Lower lobe of right lung (tissue), 2 donors: ENCODE data around the gene CCR5. TPM values are rescaled to one million over a fixed set of nuclear protein-coding genes. Genes with fewer than 3 reads are reported as not detected.
A peak's percentile ranks its signal among the peaks of the same experiment; 100 is the strongest.

Experiments used
- ATAC-seq, 2 donors: fragments of 200-7000 bp; cut with Tn5 transposase; one replicate each; pipeline ENCODE4 v1.9.1; 2020 to 2022; ENCODE audit warnings: mild to moderate bottlenecking in 2 of 2, moderate library complexity in 2 of 2
- DNase-seq: peaks from one replicate; pipeline ENCODE4 v3.0.0-alpha.2; 2020
- H3K27ac ChIP-seq: fragments of 200-600 bp; one replicate; pipeline ENCODE4 v1.8.0; 2022
- H3K27me3 ChIP-seq: fragments of 200-600 bp; one replicate; pipeline ENCODE4 v1.8.0; 2022; ENCODE audit warnings: low read depth
- H3K36me3 ChIP-seq: fragments of 200-600 bp; one replicate; pipeline ENCODE4 v1.8.0; 2022; ENCODE audit warnings: mild to moderate bottlenecking
- H3K4me1 ChIP-seq: fragments of 200-600 bp; one replicate; pipeline ENCODE4 v1.8.0; 2022
- H3K4me3 ChIP-seq: fragments of 200-600 bp; one replicate; pipeline ENCODE4 v1.8.0; 2022; ENCODE audit warnings: mild to moderate bottlenecking
- H3K9me3 ChIP-seq: fragments of 200-600 bp; one replicate; pipeline ENCODE4 v1.8.0; 2022
- intact Hi-C: fragments of 100-400 bp; cut with DNase I; formaldehyde crosslinking; loops from one replicate; pipeline ENCODE4 v1.11.0; 2022
- total RNA-seq: library from RNA; stranded (reverse); fragmentation: NEBNext Ultra II Directional; extraction: Animal tissue kit (Norgen Biotek cat#: 25700); gene quantifications from one replicate; pipeline ENCODE4 v1.2.1, GENCODE V29; 2021
- TF ChIP-seq, protein P1 (sequence below): fragments of 200-600 bp; IDR thresholded peaks from one replicate; pipeline ENCODE4 v1.8.0; 2022; ENCODE audit warnings: antibody characterized with exemption, mild to moderate bottlenecking
- donor health status: DM: no; HTN: yes; CAD: no; lungs with severe emphysema.

Gene CCR5
- total RNA-seq, 1 donor from 2014 or later: 5.3 TPM

DNA sequence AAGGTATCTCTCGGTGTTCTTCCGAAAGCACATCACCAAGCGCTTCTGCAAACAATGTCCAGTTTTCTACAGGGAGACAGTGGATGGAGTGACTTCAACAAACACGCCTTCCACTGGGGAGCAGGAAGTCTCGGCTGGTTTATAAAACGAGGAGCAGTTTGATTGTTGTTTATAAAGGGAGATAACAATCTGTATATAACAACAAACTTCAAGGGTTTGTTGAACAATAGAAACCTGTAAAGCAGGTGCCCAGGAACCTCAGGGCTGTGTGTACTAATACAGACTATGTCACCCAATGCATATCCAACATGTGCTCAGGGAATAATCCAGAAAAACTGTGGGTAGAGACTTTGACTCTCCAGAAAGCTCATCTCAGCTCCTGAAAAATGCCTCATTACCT is 12.3 kb upstream of the CCR5 start:
- DNase-seq (no peak), ATAC-seq (no peak)
- Histone ChIP-seq H3K4me1 (peaks cover 31% of the 10 kb centered on the region), H3K9me3 (no peaks in the 10 kb centered on the region), H3K36me3 (no peaks in the 10 kb centered on the region), H3K27me3 (no peaks in the 10 kb centered on the region), H3K4me3 (no peak overlapping the region), H3K27ac (no peak overlapping the region)
- intact Hi-C loops: no loop called here
- TF ChIP-seq, protein P1, sequence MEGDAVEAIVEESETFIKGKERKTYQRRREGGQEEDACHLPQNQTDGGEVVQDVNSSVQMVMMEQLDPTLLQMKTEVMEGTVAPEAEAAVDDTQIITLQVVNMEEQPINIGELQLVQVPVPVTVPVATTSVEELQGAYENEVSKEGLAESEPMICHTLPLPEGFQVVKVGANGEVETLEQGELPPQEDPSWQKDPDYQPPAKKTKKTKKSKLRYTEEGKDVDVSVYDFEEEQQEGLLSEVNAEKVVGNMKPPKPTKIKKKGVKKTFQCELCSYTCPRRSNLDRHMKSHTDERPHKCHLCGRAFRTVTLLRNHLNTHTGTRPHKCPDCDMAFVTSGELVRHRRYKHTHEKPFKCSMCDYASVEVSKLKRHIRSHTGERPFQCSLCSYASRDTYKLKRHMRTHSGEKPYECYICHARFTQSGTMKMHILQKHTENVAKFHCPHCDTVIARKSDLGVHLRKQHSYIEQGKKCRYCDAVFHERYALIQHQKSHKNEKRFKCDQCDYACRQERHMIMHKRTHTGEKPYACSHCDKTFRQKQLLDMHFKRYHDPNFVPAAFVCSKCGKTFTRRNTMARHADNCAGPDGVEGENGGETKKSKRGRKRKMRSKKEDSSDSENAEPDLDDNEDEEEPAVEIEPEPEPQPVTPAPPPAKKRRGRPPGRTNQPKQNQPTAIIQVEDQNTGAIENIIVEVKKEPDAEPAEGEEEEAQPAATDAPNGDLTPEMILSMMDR: no peak

DNA sequence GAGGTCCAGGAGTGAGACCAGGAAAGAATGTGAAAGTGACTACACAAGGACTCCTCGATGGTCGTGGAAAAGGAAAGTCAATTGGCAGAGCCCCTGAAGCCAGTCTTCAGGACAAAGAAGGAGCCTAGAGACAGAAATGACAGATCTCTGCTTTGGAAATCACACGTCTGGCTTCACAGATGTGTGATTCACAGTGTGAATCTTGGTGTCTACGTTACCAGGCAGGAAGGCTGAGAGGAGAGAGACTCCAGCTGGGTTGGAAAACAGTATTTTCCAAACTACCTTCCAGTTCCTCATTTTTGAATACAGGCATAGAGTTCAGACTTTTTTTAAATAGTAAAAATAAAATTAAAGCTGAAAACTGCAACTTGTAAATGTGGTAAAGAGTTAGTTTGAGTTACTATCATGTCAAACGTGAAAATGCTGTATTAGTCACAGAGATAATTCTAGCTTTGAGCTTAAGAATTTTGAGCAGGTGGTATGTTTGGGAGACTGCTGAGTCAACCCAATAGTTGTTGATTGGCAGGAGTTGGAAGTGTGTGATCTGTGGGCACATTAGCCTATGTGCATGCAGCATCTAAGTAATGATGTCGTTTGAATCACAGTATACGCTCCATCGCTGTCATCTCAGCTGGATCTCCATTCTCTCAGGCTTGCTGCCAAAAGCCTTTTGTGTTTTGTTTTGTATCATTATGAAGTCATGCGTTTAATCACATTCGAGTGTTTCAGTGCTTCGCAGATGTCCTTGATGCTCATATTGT is 10.8 kb upstream of the CCR5 start:
- H3K4me1 ChIP-seq: peaks cover 31% of the 10 kb centered on the region
- ATAC-seq (no peak), DNase-seq (no peak)
- H3K9me3 ChIP-seq: no peaks in the 10 kb centered on the region
- no peaks in the 10 kb centered on the region for H3K36me3 ChIP-seq
- no peaks in the 10 kb centered on the region for H3K27me3 ChIP-seq
- peak overlapping the region; percentile 19 for H3K4me3 ChIP-seq
- intact Hi-C loops: loop anchor here (10.0 kb wide), 1 partner anchor 75 kb away; no protein-coding TSS in a partner anchor
- H3K27ac ChIP-seq: peak overlapping the region; percentile 36
- TF ChIP-seq, protein P1: no peak

GRCh38 chr3:46360907-46361306 is 9.8 kb upstream of the CCR5 start:
- ATAC-seq (peak; percentile 23 to 43), DNase-seq (no peak)
- intact Hi-C loops: loop anchor here (10.0 kb wide), 1 partner anchor 76 kb away; no protein-coding TSS in a partner anchor
- Histone ChIP-seq H3K27ac (no peak overlapping the region), H3K36me3 (no peaks in the 10 kb centered on the region), H3K9me3 (no peaks in the 10 kb centered on the region), H3K4me3 (no peak overlapping the region), H3K4me1 (peaks cover 31% of the 10 kb centered on the region), H3K27me3 (no peaks in the 10 kb centered on the region)
- TF ChIP-seq, protein P1: no peak

GRCh38 chr3:46361408-46362283 is 9.1 kb upstream of the CCR5 start:
- peaks cover 31% of the 10 kb centered on the region for H3K4me1 ChIP-seq
- peak overlapping the region; percentile 9 for H3K27ac ChIP-seq
- DNase-seq (no peak), ATAC-seq (peak; percentile 77 to 79)
- H3K36me3 ChIP-seq: no peaks in the 10 kb centered on the region
- intact Hi-C loops: loop anchor here (10.0 kb wide), 1 partner anchor 77 kb away; no protein-coding TSS in a partner anchor
- H3K27me3 ChIP-seq: no peaks in the 10 kb centered on the region
- H3K9me3 ChIP-seq: no peaks in the 10 kb centered on the region
- no peak overlapping the region for H3K4me3 ChIP-seq
- TF ChIP-seq, protein P1: no peak

- Histone ChIP-seq H3K4me3 (no peak overlapping the region), H3K9me3 (no peaks in the 10 kb centered on the region), H3K36me3 (no peaks in the 10 kb centered on the region), H3K27ac (no peak overlapping the region), H3K27me3 (no peaks in the 10 kb centered on the region), H3K4me1 (peaks cover 39% of the 10 kb centered on the region)
- intact Hi-C loops: loop anchor here (10.0 kb wide), 1 partner anchor 80 kb away; no protein-coding TSS in a partner anchor
- DNase-seq: no peak
- TF ChIP-seq, protein P1: no peak
- ATAC-seq: no peak
These were observed 5.7 kb upstream of the CCR5 start for GRCh38 chr3:46365041-46365440.
